VCaP (cell line): Measurements from ENCODE around the gene ZCCHC14.

ENCODE experiments used
- H3K27ac ChIP-seq: fragments of 450-650 bp; 2 replicates; pipeline ENCODE4 v1.5.1; 2017
- TF ChIP-seq, protein P1 (sequence below): fragments of 450-650 bp; conservative IDR thresholded peaks from 2 replicates; pipeline ENCODE4 v1.5.1; 2017; ENCODE audit warnings: mild to moderate bottlenecking, moderate library complexity

The ZCCHC14 gene

GRCh38 chr16:87474566-87474996 is 18.2 kb downstream of the ZCCHC14 start:
- H3K27ac ChIP-seq = no peak overlapping the region
- TF ChIP-seq, protein P1, sequence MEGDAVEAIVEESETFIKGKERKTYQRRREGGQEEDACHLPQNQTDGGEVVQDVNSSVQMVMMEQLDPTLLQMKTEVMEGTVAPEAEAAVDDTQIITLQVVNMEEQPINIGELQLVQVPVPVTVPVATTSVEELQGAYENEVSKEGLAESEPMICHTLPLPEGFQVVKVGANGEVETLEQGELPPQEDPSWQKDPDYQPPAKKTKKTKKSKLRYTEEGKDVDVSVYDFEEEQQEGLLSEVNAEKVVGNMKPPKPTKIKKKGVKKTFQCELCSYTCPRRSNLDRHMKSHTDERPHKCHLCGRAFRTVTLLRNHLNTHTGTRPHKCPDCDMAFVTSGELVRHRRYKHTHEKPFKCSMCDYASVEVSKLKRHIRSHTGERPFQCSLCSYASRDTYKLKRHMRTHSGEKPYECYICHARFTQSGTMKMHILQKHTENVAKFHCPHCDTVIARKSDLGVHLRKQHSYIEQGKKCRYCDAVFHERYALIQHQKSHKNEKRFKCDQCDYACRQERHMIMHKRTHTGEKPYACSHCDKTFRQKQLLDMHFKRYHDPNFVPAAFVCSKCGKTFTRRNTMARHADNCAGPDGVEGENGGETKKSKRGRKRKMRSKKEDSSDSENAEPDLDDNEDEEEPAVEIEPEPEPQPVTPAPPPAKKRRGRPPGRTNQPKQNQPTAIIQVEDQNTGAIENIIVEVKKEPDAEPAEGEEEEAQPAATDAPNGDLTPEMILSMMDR = no peak

DNA sequence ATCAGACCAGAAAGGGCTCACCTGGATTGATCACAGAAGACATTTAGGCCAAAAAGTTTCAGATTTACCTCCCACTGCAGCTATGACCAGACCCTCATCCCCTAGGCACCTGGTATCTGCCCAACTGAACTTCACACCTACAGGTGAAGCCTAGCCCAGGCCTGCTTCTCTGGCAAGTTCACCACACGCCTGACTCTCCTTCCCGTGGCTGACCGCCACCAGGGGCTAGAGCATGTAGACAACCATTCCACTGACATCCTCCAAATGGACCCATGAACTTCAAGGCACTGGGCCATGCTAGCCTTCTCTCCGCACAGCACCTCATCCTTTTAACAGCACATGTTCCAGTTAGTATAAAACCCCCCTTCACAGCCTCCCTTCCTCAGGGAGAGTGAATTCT is 18.8 kb downstream of the ZCCHC14 start:
- no peak overlapping the region for H3K27ac ChIP-seq
- TF ChIP-seq, protein P1 = no peak

DNA sequence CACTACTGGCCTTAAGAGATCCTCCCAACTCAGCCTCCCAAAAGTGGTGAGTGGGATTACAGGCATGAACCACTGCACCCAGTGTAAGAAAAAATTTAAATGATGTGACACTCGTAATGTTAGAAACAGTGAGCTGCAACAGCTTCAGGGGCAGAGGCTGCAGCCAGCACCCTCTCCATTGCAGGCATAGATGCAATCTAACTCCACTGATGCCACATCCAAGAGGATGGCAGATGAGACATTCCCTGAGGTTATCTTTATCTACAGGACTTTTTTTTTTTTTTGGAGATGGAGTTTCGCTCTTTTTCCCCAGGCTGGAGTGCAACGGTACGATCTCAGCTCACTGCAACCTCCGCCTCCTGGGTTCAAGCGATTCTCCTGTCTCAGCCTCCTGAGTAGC is 19.9 kb downstream of the ZCCHC14 start:
- no peak overlapping the region for H3K27ac ChIP-seq
- TF ChIP-seq, protein P1 = no peak

DNA sequence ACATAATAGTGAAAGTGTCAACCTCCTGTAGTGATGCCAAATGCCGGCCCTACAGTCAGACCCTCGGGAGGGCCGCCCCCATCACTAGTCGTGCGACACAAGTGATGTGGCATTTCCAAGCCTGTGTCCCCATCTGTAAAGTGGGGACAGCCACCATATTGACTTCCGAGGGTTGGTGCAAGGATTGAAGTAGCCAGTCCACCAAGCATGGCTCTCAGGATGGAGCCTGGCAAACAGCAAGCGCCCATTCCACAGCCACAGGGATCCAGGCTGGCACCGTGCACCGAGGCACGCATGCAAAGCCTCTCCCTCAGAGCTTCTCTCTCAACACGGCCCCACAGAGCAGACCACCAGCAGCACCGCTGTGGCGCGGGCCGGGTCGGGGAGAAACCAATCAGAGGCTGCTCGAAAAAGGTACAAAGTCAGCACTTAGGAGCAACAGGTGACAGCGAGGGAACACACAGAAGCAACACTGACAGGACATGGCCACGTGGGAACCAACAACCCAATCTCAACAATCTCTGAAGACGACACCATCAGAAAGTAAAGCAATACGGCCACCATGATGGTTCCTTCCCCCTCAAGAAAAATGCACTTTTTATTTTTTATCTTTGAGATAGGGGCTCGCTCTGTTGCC is 20.6 kb downstream of the ZCCHC14 start:
- no peak overlapping the region for H3K27ac ChIP-seq
- TF ChIP-seq, protein P1 = no peak

- TF ChIP-seq, protein P1 = no peak
- no peak overlapping the region for H3K27ac ChIP-seq
These were observed 21.3 kb downstream of the ZCCHC14 start for GRCh38 chr16:87471278-87472141.

GRCh38 chr16:87470332-87470731 is 22.5 kb downstream of the ZCCHC14 start:
- TF ChIP-seq, protein P1 = no peak

GRCh38 chr16:87469169-87469568 is 23.7 kb downstream of the ZCCHC14 start:
- TF ChIP-seq, protein P1 = no peak
- no peak overlapping the region for H3K27ac ChIP-seq

More at GRCh38 chr16:87470332-87470731, 22.5 kb downstream of the ZCCHC14 start:
- H3K27ac ChIP-seq = no peak overlapping the region
